ENCODE data around the gene NOS3. TPM values are rescaled to one million over a fixed set of nuclear protein-coding genes. Genes with fewer than 3 reads are reported as not detected.

The NOS3 gene
- total and polyA plus RNA-seq, 9 of the 15 experiments (the other 6 are each of a cell fraction or from before 2014, with no cell fraction given): 1.1 to 121 (median 23.6) TPM

DNA sequence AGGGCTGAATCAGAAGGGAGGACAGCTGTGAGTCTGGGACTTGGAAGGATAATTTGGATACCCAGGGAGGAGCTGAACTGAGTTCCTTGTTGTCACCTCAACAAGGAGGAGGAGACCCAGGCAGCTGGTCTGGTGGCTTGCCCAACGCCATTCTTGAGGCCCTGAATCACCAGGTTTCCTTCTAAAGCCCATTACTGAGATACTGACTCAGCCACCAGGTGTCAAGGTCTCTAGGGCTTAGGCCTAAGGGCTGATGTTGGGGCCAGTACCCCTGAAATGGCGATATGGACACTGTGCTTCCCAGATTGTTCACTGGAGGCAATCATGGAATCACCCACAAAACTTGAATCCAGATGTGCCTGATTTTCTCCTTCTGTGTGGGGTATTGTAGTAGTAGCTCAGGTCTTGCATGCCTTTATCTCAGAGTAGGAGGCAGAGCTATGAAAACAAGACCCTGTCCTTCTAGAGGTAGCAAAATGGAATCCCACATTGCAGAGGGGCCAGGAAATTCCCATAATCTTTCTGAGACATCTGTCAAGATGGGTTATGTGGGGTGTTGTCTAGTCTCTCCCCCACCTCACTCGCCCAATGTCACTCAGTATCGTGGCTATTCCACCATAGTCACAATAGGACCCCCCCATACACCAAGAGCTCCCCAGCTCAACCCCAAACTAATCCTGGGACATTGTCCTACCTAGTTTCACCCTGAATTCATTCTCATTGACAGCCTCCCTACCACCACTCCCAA is 35.3 kb downstream of the NOS3 start (continued):
- TF ChIP-seq SPI1 (IDR thresholded peaks at IDR 0.05; ENCODE audit: borderline replicate concordance, low read depth, low read length) (no peak), ZNF175 (CRISPR knock-in tag; IDR thresholded peaks at IDR 0.05; ENCODE audit: low read depth) (no peak), POLR2AphosphoS2 (IDR thresholded peaks at IDR 0.05; ENCODE audit: low read length) (no peak), MECOM (CRISPR knock-in tag; IDR thresholded peaks at IDR 0.05) (0 out of 2 replicates have a peak, but pooled peaks have one; percentile 59), FOXM1 (IDR thresholded peaks at IDR 0.05; ENCODE audit: low read depth) (no peak), FOXM1 (CRISPR knock-in tag; IDR thresholded peaks at IDR 0.05; ENCODE audit: low read depth) (0 out of 2 replicates have a peak, but pooled peaks have one; percentile 64), ZNF143 (CRISPR knock-in tag; IDR thresholded peaks at IDR 0.05) (no peak), NCOR1 (IDR thresholded peaks at IDR 0.05) (peak; percentile 13; the same call in 1 of the 2 replicates), ARID1B (IDR thresholded peaks at IDR 0.05) (peak; percentile 33; the same call in 1 of the 2 replicates), RNF2 (IDR thresholded peaks at IDR 0.05) (no peak), FOXK2 (conservative IDR thresholded peaks at IDR 0.05 in 1 of 2, IDR thresholded peaks at IDR 0.05 in 1 of 2; ENCODE audit: low read depth in 2 of 2) (no peak), PCBP2 (IDR thresholded peaks at IDR 0.05; ENCODE audit: low read depth, low read length, poor library complexity, severe bottlenecking) (no peak), PHF20 (IDR thresholded peaks at IDR 0.05; ENCODE audit: partially characterized antibody) (no peak), ZBTB7A (IDR thresholded peaks at IDR 0.05; ENCODE audit: borderline replicate concordance, control insufficient read depth, low read depth, low read length) (no peak), CBFA2T3 (IDR thresholded peaks at IDR 0.05) (peak; percentile 70), ZNF41 (CRISPR knock-in tag; conservative IDR thresholded peaks at IDR 0.05) (no peak), POLR2B (IDR thresholded peaks at IDR 0.05; ENCODE audit: low read depth, partially characterized antibody) (no peak), ZNF165 (CRISPR knock-in tag; IDR thresholded peaks at IDR 0.05; ENCODE audit: borderline replicate concordance) (no peak), NEUROD1 (IDR thresholded peaks at IDR 0.05; ENCODE audit: borderline replicate concordance, low read depth, low read length, partially characterized antibody) (no peak), SMC3 (conservative IDR thresholded peaks at IDR 0.05; ENCODE audit: insufficient read depth, low read depth, low read length) (no peak), BRCA1 (IDR thresholded peaks at IDR 0.05) (no peak), BRCA1 (CRISPR knock-in tag; IDR thresholded peaks at IDR 0.05) (no peak), C11orf30 (IDR thresholded peaks at IDR 0.05; ENCODE audit: low read depth) (peak; percentile 92), SAFB2 (IDR thresholded peaks at IDR 0.05; ENCODE audit: borderline replicate concordance, low read depth, low read length, severe bottlenecking) (no peak), ZFX (CRISPR knock-in tag; IDR thresholded peaks at IDR 0.05) (peak; percentile 18; the same call in 1 of the 2 replicates), ELF2 (CRISPR knock-in tag; IDR thresholded peaks at IDR 0.05) (no peak)
- TF ChIP-seq, protein P1, sequence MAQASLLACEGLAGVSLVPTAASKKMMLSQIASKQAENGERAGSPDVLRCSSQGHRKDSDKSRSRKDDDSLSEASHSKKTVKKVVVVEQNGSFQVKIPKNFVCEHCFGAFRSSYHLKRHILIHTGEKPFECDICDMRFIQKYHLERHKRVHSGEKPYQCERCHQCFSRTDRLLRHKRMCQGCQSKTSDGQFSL (CRISPR knock-in tag; IDR thresholded peaks at IDR 0.05): no peak
- TF ChIP-seq, protein P1 (tag; IDR thresholded peaks at IDR 0.05): no peak
- TF ChIP-seq, protein P2, sequence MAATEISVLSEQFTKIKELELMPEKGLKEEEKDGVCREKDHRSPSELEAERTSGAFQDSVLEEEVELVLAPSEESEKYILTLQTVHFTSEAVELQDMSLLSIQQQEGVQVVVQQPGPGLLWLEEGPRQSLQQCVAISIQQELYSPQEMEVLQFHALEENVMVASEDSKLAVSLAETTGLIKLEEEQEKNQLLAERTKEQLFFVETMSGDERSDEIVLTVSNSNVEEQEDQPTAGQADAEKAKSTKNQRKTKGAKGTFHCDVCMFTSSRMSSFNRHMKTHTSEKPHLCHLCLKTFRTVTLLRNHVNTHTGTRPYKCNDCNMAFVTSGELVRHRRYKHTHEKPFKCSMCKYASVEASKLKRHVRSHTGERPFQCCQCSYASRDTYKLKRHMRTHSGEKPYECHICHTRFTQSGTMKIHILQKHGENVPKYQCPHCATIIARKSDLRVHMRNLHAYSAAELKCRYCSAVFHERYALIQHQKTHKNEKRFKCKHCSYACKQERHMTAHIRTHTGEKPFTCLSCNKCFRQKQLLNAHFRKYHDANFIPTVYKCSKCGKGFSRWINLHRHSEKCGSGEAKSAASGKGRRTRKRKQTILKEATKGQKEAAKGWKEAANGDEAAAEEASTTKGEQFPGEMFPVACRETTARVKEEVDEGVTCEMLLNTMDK (IDR thresholded peaks at IDR 0.05; ENCODE audit: borderline replicate concordance, insufficient read depth, low read depth, low read length, poor library complexity, severe bottlenecking): no peak

Data from K562 (cell line).